Measurements from ENCODE around the gene ADAP2. TPM values are rescaled to one million over a fixed set of nuclear protein-coding genes. Genes with fewer than 3 reads are reported as not detected.
"Not testable (repeated sequence)": the region's sequence is repeated elsewhere in the genome, so short reads cannot be mapped to it uniquely, and the experiment has no call there.

The ADAP2 gene
- total RNA-seq, 2 donors from 2014 or later, result 0.76 to 1.1 TPM

- Mint-ChIP-seq H3K4me1 (ENCODE audit: low read depth in 2 of 2) (peaks cover 21 to 33% of the 10 kb centered on the region in 2 donors), H3K27ac (peak overlapping the region; percentile 74 to 80), H3K4me3 (peak overlapping the region; percentile 79)
- not testable (repeated sequence) for ATAC-seq; DNase-seq (ENCODE audit: low spot score); H3K9me3 Mint-ChIP-seq; H3K36me3 Mint-ChIP-seq; H3K27me3 Mint-ChIP-seq
Measured at GRCh38 chr17:30967911-30968310, 46.2 kb downstream of the ADAP2 start.

GRCh38 chr17:30969989-30970830 is 48.5 kb downstream of the ADAP2 start:
- no peaks in the 10 kb centered on the region for H3K9me3 Mint-ChIP-seq
- ATAC-seq, result peak in 1 of 2 donors; percentile 8

GRCh38 chr17:30970831-30971567 is 49.3 kb downstream of the ADAP2 start, which contains the start of gene RNF135:
RNF135 (plus strand) TSS chr17:30971039; CDS start chr17:30971074, 35 bp downstream.
- H3K36me3 Mint-ChIP-seq, result peaks cover 6% of the 10 kb centered on the region
- H3K4me1 Mint-ChIP-seq (ENCODE audit: low read depth in 2 of 2), result peaks cover 35 to 43% of the 10 kb centered on the region in 2 donors
- H3K27me3 Mint-ChIP-seq, result no peaks in the 10 kb centered on the region
- DNase-seq (ENCODE audit: low spot score) (peak; percentile 80), ATAC-seq (peak; percentile 89 to 90)
- no peaks in the 10 kb centered on the region for H3K9me3 Mint-ChIP-seq
- H3K4me3 Mint-ChIP-seq, result peak within 1 kb of the TSS; percentile 97
- H3K27ac Mint-ChIP-seq, result peak within 1 kb of the TSS; percentile 80 to 89

More at GRCh38 chr17:30969989-30970830, 48.5 kb downstream of the ADAP2 start:
- H3K4me3 Mint-ChIP-seq, result peak overlapping the region; percentile 97
- no peaks in the 10 kb centered on the region for H3K27me3 Mint-ChIP-seq
- peak overlapping the region; percentile 80 to 89 for H3K27ac Mint-ChIP-seq
- H3K36me3 Mint-ChIP-seq, result peaks cover 6% of the 10 kb centered on the region
- DNase-seq (ENCODE audit: low spot score), result no peak
- H3K4me1 Mint-ChIP-seq (ENCODE audit: low read depth in 2 of 2), result peaks cover 30 to 38% of the 10 kb centered on the region in 2 donors

GRCh38 chr17:30975042-30975820 is 53.5 kb downstream of the ADAP2 start:
- peak in 1 of 2 donors; percentile 39 for ATAC-seq
- DNase-seq (ENCODE audit: low spot score), result no peak
- Mint-ChIP-seq H3K4me3 (peak overlapping the region; percentile 62), H3K27ac (peak overlapping the region; percentile 57 to 60), H3K4me1 (ENCODE audit: low read depth in 2 of 2) (peaks cover 31 to 34% of the 10 kb centered on the region in 2 donors), H3K27me3 (no peaks in the 10 kb centered on the region), H3K9me3 (no peaks in the 10 kb centered on the region), H3K36me3 (peaks cover 6% of the 10 kb centered on the region)

- H3K36me3 Mint-ChIP-seq; H3K27me3 Mint-ChIP-seq; H3K9me3 Mint-ChIP-seq; ATAC-seq; DNase-seq (ENCODE audit: low spot score); H3K27ac Mint-ChIP-seq; H3K4me3 Mint-ChIP-seq: not testable (repeated sequence)
- peaks cover 15 to 19% of the 10 kb centered on the region in 2 donors for H3K4me1 Mint-ChIP-seq (ENCODE audit: low read depth in 2 of 2)
Measured at GRCh38 chr17:30979919-30980318, 58.2 kb downstream of the ADAP2 start.

GRCh38 chr17:30981531-30982519 is 60.1 kb downstream of the ADAP2 start:
- Mint-ChIP-seq H3K9me3 (no peaks in the 10 kb centered on the region), H3K4me1 (ENCODE audit: low read depth in 2 of 2) (peaks cover 5 to 9% of the 10 kb centered on the region in 2 donors), H3K4me3 (no peak overlapping the region), H3K27me3 (no peaks in the 10 kb centered on the region), H3K36me3 (peaks cover 10% of the 10 kb centered on the region), H3K27ac (no peak overlapping the region)
- ATAC-seq, result peak in 1 of 2 donors; percentile 32
- DNase-seq (ENCODE audit: low spot score), result no peak

GRCh38 chr17:30982855-30983254 is 61.1 kb downstream of the ADAP2 start:
- no peaks in the 10 kb centered on the region for H3K9me3 Mint-ChIP-seq
- DNase-seq (ENCODE audit: low spot score), result no peak
- peaks cover 3 to 5% of the 10 kb centered on the region in 2 donors for H3K4me1 Mint-ChIP-seq (ENCODE audit: low read depth in 2 of 2)
- no peaks in the 10 kb centered on the region for H3K27me3 Mint-ChIP-seq
- no peak for ATAC-seq
- H3K4me3 Mint-ChIP-seq, result no peak overlapping the region
- H3K36me3 Mint-ChIP-seq, result peaks cover 13% of the 10 kb centered on the region
- no peak overlapping the region for H3K27ac Mint-ChIP-seq

GRCh38 chr17:30990458-30990857 is 68.7 kb downstream of the ADAP2 start:
- Mint-ChIP-seq H3K9me3 (no peaks in the 10 kb centered on the region), H3K27ac (no peak overlapping the region), H3K4me3 (no peak overlapping the region), H3K36me3 (peaks cover 10% of the 10 kb centered on the region), H3K27me3 (no peaks in the 10 kb centered on the region), H3K4me1 (ENCODE audit: low read depth in 2 of 2) (no peaks in the 10 kb centered on the region)
- no peak for ATAC-seq
- DNase-seq (ENCODE audit: low spot score), result no peak

GRCh38 chr17:30992551-30992950 is 70.8 kb downstream of the ADAP2 start:
- Mint-ChIP-seq H3K4me3 (no peak overlapping the region), H3K36me3 (peaks cover 6% of the 10 kb centered on the region), H3K9me3 (no peaks in the 10 kb centered on the region), H3K27ac (no peak overlapping the region), H3K27me3 (no peaks in the 10 kb centered on the region), H3K4me1 (ENCODE audit: low read depth in 2 of 2) (no peaks in the 10 kb centered on the region)
- DNase-seq (ENCODE audit: low spot score) (no peak), ATAC-seq (no peak)

GRCh38 chr17:30995347-30995746 is 73.6 kb downstream of the ADAP2 start:
- no peaks in the 10 kb centered on the region for H3K27me3 Mint-ChIP-seq
- no peaks in the 10 kb centered on the region for H3K9me3 Mint-ChIP-seq
- no peak overlapping the region for H3K27ac Mint-ChIP-seq
- H3K4me3 Mint-ChIP-seq, result no peak overlapping the region
- DNase-seq (ENCODE audit: low spot score), result no peak
- H3K36me3 Mint-ChIP-seq, result peaks cover 4% of the 10 kb centered on the region
- no peak for ATAC-seq
- no peaks in the 10 kb centered on the region for H3K4me1 Mint-ChIP-seq (ENCODE audit: low read depth in 2 of 2)

GRCh38 chr17:30996486-30996885 is 74.7 kb downstream of the ADAP2 start:
- Mint-ChIP-seq H3K4me1 (ENCODE audit: low read depth in 2 of 2) (no peaks in the 10 kb centered on the region), H3K36me3 (peaks cover 4% of the 10 kb centered on the region), H3K27me3 (no peaks in the 10 kb centered on the region), H3K9me3 (no peaks in the 10 kb centered on the region), H3K27ac (no peak overlapping the region), H3K4me3 (no peak overlapping the region)
- ATAC-seq (no peak), DNase-seq (ENCODE audit: low spot score) (no peak)

- no peaks in the 10 kb centered on the region for H3K27me3 Mint-ChIP-seq
- DNase-seq (ENCODE audit: low spot score), result no peak
- H3K4me1 Mint-ChIP-seq (ENCODE audit: low read depth in 2 of 2), result no peaks in the 10 kb centered on the region
- peaks cover 4% of the 10 kb centered on the region for H3K36me3 Mint-ChIP-seq
- ATAC-seq, result no peak
- no peak overlapping the region for H3K4me3 Mint-ChIP-seq
- no peaks in the 10 kb centered on the region for H3K9me3 Mint-ChIP-seq
- H3K27ac Mint-ChIP-seq, result no peak overlapping the region
Measured at GRCh38 chr17:30997270-30997669, 75.5 kb downstream of the ADAP2 start.

Data from natural killer cell treated with Interleukin-12 subunit alpha and Interleukin-12 subunit beta and Interleukin-15 and Interleukin-18, amount 100 ng/mL, for 72 hours (primary cell).